Measurements from ENCODE around the gene KRT14. TPM values are rescaled to one million over a fixed set of nuclear protein-coding genes. Genes with fewer than 3 reads are reported as not detected.

The KRT14 gene
- total and polyA plus RNA-seq, 2 donors (not counting 1 experiment from before 2014, with no cell fraction given) = 0.94 TPM; not detected in 1

GRCh38 chr17:41533613-41534012 lies 53.1 kb downstream of the KRT14 start:
- Histone ChIP-seq H3K36me3 (ENCODE audit: control insufficient read depth, insufficient read depth, low read length) (no peaks in the 10 kb centered on the region), H3K4me2 (ENCODE audit: extremely low read depth, insufficient read depth, low read length) (no peak overlapping the region), H3K9me3 (ENCODE audit: control insufficient read depth, insufficient read depth, low read depth, low read length) (no peaks in the 10 kb centered on the region), H3K27me3 (ENCODE audit: control insufficient read depth, insufficient read depth, low read length) (no peaks in the 10 kb centered on the region), H3K4me3 (replicated peaks in 1 of 4; ENCODE audit: control extremely low read depth in 1 of 4, insufficient read depth in 1 of 4, low read depth in 3 of 4, low read length in 4 of 4) (no peak overlapping the region), H3K27ac (ENCODE audit: insufficient read depth, low read length) (no peak overlapping the region), H3K9ac (ENCODE audit: insufficient read depth, low read length) (no peak overlapping the region), H2AFZ (ENCODE audit: low read length) (no peak overlapping the region), H3K4me1 (ENCODE audit: control insufficient read depth, extremely low read depth, insufficient read depth, low read length) (peaks cover 9% of the 10 kb centered on the region), H4K20me1 (ENCODE audit: control insufficient read depth, extremely low read depth, insufficient read depth, low read length) (no peaks in the 10 kb centered on the region), H3K79me2 (ENCODE audit: control insufficient read depth, insufficient read depth, low read length) (no peaks in the 10 kb centered on the region)
- TF ChIP-seq CTCF (conservative IDR thresholded peaks at IDR 0.05 in 1 of 2, IDR thresholded peaks at IDR 0.05 in 1 of 2; ENCODE audit: low read depth in 1 of 2, low read length in 2 of 2) = no peak
- TF ChIP-seq EZH2 (IDR thresholded peaks at IDR 0.05; ENCODE audit: low read length, missing control alignments) = no peak
- no peak for DNase-seq (ENCODE audit: low read depth in 2 of 2)

GRCh38 chr17:41532947-41533570 lies 53.6 kb downstream of the KRT14 start:
- no peaks in the 10 kb centered on the region for H4K20me1 ChIP-seq (ENCODE audit: control insufficient read depth, extremely low read depth, insufficient read depth, low read length)
- no peak overlapping the region for H2AFZ ChIP-seq (ENCODE audit: low read length)
- H3K4me1 ChIP-seq (ENCODE audit: control insufficient read depth, extremely low read depth, insufficient read depth, low read length) = peaks cover 5% of the 10 kb centered on the region
- H3K27ac ChIP-seq (ENCODE audit: insufficient read depth, low read length) = no peak overlapping the region
- no peaks in the 10 kb centered on the region for H3K36me3 ChIP-seq (ENCODE audit: control insufficient read depth, insufficient read depth, low read length)
- no peak for TF ChIP-seq CTCF (conservative IDR thresholded peaks at IDR 0.05 in 1 of 2, IDR thresholded peaks at IDR 0.05 in 1 of 2; ENCODE audit: low read depth in 1 of 2, low read length in 2 of 2)
- TF ChIP-seq EZH2 (IDR thresholded peaks at IDR 0.05; ENCODE audit: low read length, missing control alignments) = no peak
- no peak overlapping the region for H3K4me2 ChIP-seq (ENCODE audit: extremely low read depth, insufficient read depth, low read length)
- no peak for DNase-seq (ENCODE audit: low read depth in 2 of 2)
- H3K79me2 ChIP-seq (ENCODE audit: control insufficient read depth, insufficient read depth, low read length) = no peaks in the 10 kb centered on the region
- H3K9me3 ChIP-seq (ENCODE audit: control insufficient read depth, insufficient read depth, low read depth, low read length) = no peaks in the 10 kb centered on the region
- H3K27me3 ChIP-seq (ENCODE audit: control insufficient read depth, insufficient read depth, low read length) = no peaks in the 10 kb centered on the region
- no peak overlapping the region for H3K9ac ChIP-seq (ENCODE audit: insufficient read depth, low read length)
- H3K4me3 ChIP-seq (replicated peaks in 1 of 4; ENCODE audit: control extremely low read depth in 1 of 4, insufficient read depth in 1 of 4, low read depth in 3 of 4, low read length in 4 of 4) = no peak overlapping the region

Other genes with a start within 250 kb of the KRT14 start
- not detected in 2 replicates for gene KRT33A, start 236.1 kb downstream of the KRT14 start, total RNA-seq
- gene KRT33A, start 236.1 kb downstream of the KRT14 start, polyA plus RNA-seq = not detected in 2 replicates
- gene KRT33B, start 217.1 kb downstream of the KRT14 start, total RNA-seq = not detected in 2 replicates
- gene KRT33B, start 217.1 kb downstream of the KRT14 start, polyA plus RNA-seq = not detected in 2 replicates
- gene KRT34, start 204.6 kb downstream of the KRT14 start, total RNA-seq = under 0.01 TPM in 1 of 2 replicates, not detected in the other
- 0.45 and 1.00 TPM in 2 replicates for gene KRT34, start 204.6 kb downstream of the KRT14 start, polyA plus RNA-seq
- gene KRT31, start 189.3 kb downstream of the KRT14 start, total RNA-seq = not detected in 2 replicates
- not detected in 2 replicates for gene KRT31, start 189.3 kb downstream of the KRT14 start, polyA plus RNA-seq
- gene KRT37, start 162.3 kb downstream of the KRT14 start, total RNA-seq = not detected in 2 replicates
- gene KRT37, start 162.3 kb downstream of the KRT14 start, polyA plus RNA-seq = not detected in 2 replicates
- gene KRT38, start 145.9 kb downstream of the KRT14 start, total RNA-seq = under 0.01 TPM in 1 of 2 replicates, not detected in the other
- 0.02 and 0.07 TPM in 2 replicates for gene KRT38, start 145.9 kb downstream of the KRT14 start, polyA plus RNA-seq
- under 0.01 TPM in 2 replicates for gene KRT32, start 119.5 kb downstream of the KRT14 start, total RNA-seq
- 0.03 and 0.09 TPM in 2 replicates for gene KRT32, start 119.5 kb downstream of the KRT14 start, polyA plus RNA-seq
- gene KRT35, start 105.7 kb downstream of the KRT14 start, total RNA-seq = not detected in 2 replicates
- not detected in 2 replicates for gene KRT35, start 105.7 kb downstream of the KRT14 start, polyA plus RNA-seq
- gene KRT36, start 97.0 kb downstream of the KRT14 start, total RNA-seq = not detected in 2 replicates
- 0.03 TPM in 2 replicates for gene KRT36, start 97.0 kb downstream of the KRT14 start, polyA plus RNA-seq
- not detected in 2 replicates for gene KRT13, start 81.3 kb downstream of the KRT14 start, total RNA-seq
- 0.03 TPM in 1 of 2 replicates, not detected in the other for gene KRT13, start 81.3 kb downstream of the KRT14 start, polyA plus RNA-seq
- gene KRT15, start 68.0 kb downstream of the KRT14 start, total RNA-seq = 0.17 TPM in 1 of 2 replicates, not detected in the other
- 0.47 and 1.8 TPM in 2 replicates for gene KRT15, start 68.0 kb downstream of the KRT14 start, polyA plus RNA-seq
- gene KRT19, start 58.6 kb downstream of the KRT14 start, total RNA-seq = 11.6 and 22.3 TPM in 2 replicates
- 8.1 and 32.6 TPM in 2 replicates for gene KRT19, start 58.6 kb downstream of the KRT14 start, polyA plus RNA-seq
- not detected in 2 replicates for gene KRT9, start 14.8 kb downstream of the KRT14 start, total RNA-seq
- gene KRT9, start 14.8 kb downstream of the KRT14 start, polyA plus RNA-seq = not detected in 2 replicates
- not detected in 2 replicates for gene KRT16, start 25.9 kb upstream of the KRT14 start, total RNA-seq
- gene KRT16, start 25.9 kb upstream of the KRT14 start, polyA plus RNA-seq = 0.05 and 0.09 TPM in 2 replicates
- gene KRT17, start 37.7 kb upstream of the KRT14 start, total RNA-seq = 0.26 and 0.50 TPM in 2 replicates
- gene KRT17, start 37.7 kb upstream of the KRT14 start, polyA plus RNA-seq = 0.89 and 0.90 TPM in 2 replicates
- gene EIF1, start 102.0 kb upstream of the KRT14 start, total RNA-seq = 112 and 145 TPM in 2 replicates
- 225 and 256 TPM in 2 replicates for gene EIF1, start 102.0 kb upstream of the KRT14 start, polyA plus RNA-seq
- gene GAST, start 125.4 kb upstream of the KRT14 start, total RNA-seq = not detected in 2 replicates
- gene GAST, start 125.4 kb upstream of the KRT14 start, polyA plus RNA-seq = not detected in 2 replicates
- gene HAP1, start 147.7 kb upstream of the KRT14 start, total RNA-seq = 0.17 and 0.26 TPM in 2 replicates
- gene HAP1, start 147.7 kb upstream of the KRT14 start, polyA plus RNA-seq = 0.01 and 0.02 TPM in 2 replicates
- 6.4 and 13.2 TPM in 2 replicates for gene JUP, start 199.8 kb upstream of the KRT14 start, total RNA-seq
- gene JUP, start 199.8 kb upstream of the KRT14 start, polyA plus RNA-seq = 3.2 and 12.6 TPM in 2 replicates
- 36.8 and 42.1 TPM in 2 replicates for gene P3H4, start 225.1 kb upstream of the KRT14 start, total RNA-seq
- gene P3H4, start 225.1 kb upstream of the KRT14 start, polyA plus RNA-seq = 29.1 and 37.0 TPM in 2 replicates
- gene FKBP10, start 226.1 kb upstream of the KRT14 start, total RNA-seq = 182 and 211 TPM in 2 replicates
- gene FKBP10, start 226.1 kb upstream of the KRT14 start, polyA plus RNA-seq = 242 and 262 TPM in 2 replicates
- gene NT5C3B, start 249.3 kb upstream of the KRT14 start, total RNA-seq = 61.9 and 88.1 TPM in 2 replicates
- gene NT5C3B, start 249.3 kb upstream of the KRT14 start, polyA plus RNA-seq = 83.5 and 101 TPM in 2 replicates

Measured in fibroblast of lung (primary cell).